ENCODE results near the gene ZNF609. TPM values are rescaled to one million over a fixed set of nuclear protein-coding genes. Genes with fewer than 3 reads are reported as not detected.

The ZNF609 gene
- polyA plus RNA-seq, 1 donor from 2014 or later: 11.8 TPM

GRCh38 chr15:64701051-64701450, 240.7 kb downstream of the ZNF609 start:
- Histone ChIP-seq H3F3A (ENCODE audit: insufficient read depth, low read length, poor library complexity, severe bottlenecking) (peaks cover 5% of the 10 kb centered on the region), H4K20me1 (ENCODE audit: insufficient read depth) (peaks cover 3% of the 10 kb centered on the region), H3K9me3 (ENCODE audit: low read length) (no peaks in the 10 kb centered on the region), H3K79me2 (replicated peaks; ENCODE audit: insufficient read depth, low read length) (peaks cover 68% of the 10 kb centered on the region), H3K27me3 (ENCODE audit: insufficient read depth, low read depth, low read length) (no peaks in the 10 kb centered on the region), H3K36me3 (ENCODE audit: insufficient read depth, low read length) (no peaks in the 10 kb centered on the region), H3K4me3 (ENCODE audit: low read length) (peak overlapping the region; percentile 91), H3K4me2 (ENCODE audit: low read length) (peak overlapping the region; percentile 87), H3K27ac (ENCODE audit: low read length) (peak overlapping the region; percentile 98), H2AFZ (ENCODE audit: low read depth, low read length) (no peak overlapping the region), H3K9me2 (ENCODE audit: insufficient read depth, low read length) (no peaks in the 10 kb centered on the region), H3K9ac (ENCODE audit: low read length) (peak overlapping the region; percentile 97)
- no peak for TF ChIP-seq POLR2AphosphoS5 (IDR thresholded peaks at IDR 0.05)
- no peak for TF ChIP-seq TAF1 (IDR thresholded peaks at IDR 0.05; ENCODE audit: low read depth)
- TF ChIP-seq REST (IDR thresholded peaks at IDR 0.05; ENCODE audit: borderline replicate concordance): no peak
- no peak for TF ChIP-seq SMC3 (conservative IDR thresholded peaks at IDR 0.05; ENCODE audit: poor library complexity)
- no peak for TF ChIP-seq RAD21 (conservative IDR thresholded peaks at IDR 0.05)
- no peak for TF ChIP-seq CTCF (IDR thresholded peaks at IDR 0.05; ENCODE audit: poor library complexity, severe bottlenecking)
- TF ChIP-seq MXI1 (conservative IDR thresholded peaks at IDR 0.05; ENCODE audit: poor library complexity, severe bottlenecking): no peak
- no peak for TF ChIP-seq EP300 (conservative IDR thresholded peaks at IDR 0.05; ENCODE audit: poor library complexity, severe bottlenecking)
- TF ChIP-seq EZH2 (IDR thresholded peaks at IDR 0.05; ENCODE audit: borderline replicate concordance, insufficient read depth, low read length, poor library complexity, severe bottlenecking): no peak

GRCh38 chr15:64701482-64702184, 241.3 kb downstream of the ZNF609 start:
- peaks cover 68% of the 10 kb centered on the region for H3K79me2 ChIP-seq (replicated peaks; ENCODE audit: insufficient read depth, low read length)

More at GRCh38 chr15:64701482-64702184, 241.3 kb downstream of the ZNF609 start:
- H2AFZ ChIP-seq (ENCODE audit: low read depth, low read length): no peak overlapping the region
- H3K9me3 ChIP-seq (ENCODE audit: low read length): no peaks in the 10 kb centered on the region
- H3K9ac ChIP-seq (ENCODE audit: low read length): peak overlapping the region; percentile 97
- no peaks in the 10 kb centered on the region for H3K27me3 ChIP-seq (ENCODE audit: insufficient read depth, low read depth, low read length)
- H3K27ac ChIP-seq (ENCODE audit: low read length): peak overlapping the region; percentile 98
- H3K36me3 ChIP-seq (ENCODE audit: insufficient read depth, low read length): no peaks in the 10 kb centered on the region
- peak overlapping the region; percentile 91 for H3K4me3 ChIP-seq (ENCODE audit: low read length)
- peaks cover 3% of the 10 kb centered on the region for H4K20me1 ChIP-seq (ENCODE audit: insufficient read depth)
- H3K4me2 ChIP-seq (ENCODE audit: low read length): peak overlapping the region; percentile 87
- no peaks in the 10 kb centered on the region for H3K9me2 ChIP-seq (ENCODE audit: insufficient read depth, low read length)
- no peak for TF ChIP-seq RAD21 (conservative IDR thresholded peaks at IDR 0.05)
- no peak for TF ChIP-seq POLR2AphosphoS5 (IDR thresholded peaks at IDR 0.05)
- TF ChIP-seq MXI1 (conservative IDR thresholded peaks at IDR 0.05; ENCODE audit: poor library complexity, severe bottlenecking): no peak
- no peak for TF ChIP-seq EZH2 (IDR thresholded peaks at IDR 0.05; ENCODE audit: borderline replicate concordance, insufficient read depth, low read length, poor library complexity, severe bottlenecking)
- TF ChIP-seq REST (IDR thresholded peaks at IDR 0.05; ENCODE audit: borderline replicate concordance): no peak
- TF ChIP-seq EP300 (conservative IDR thresholded peaks at IDR 0.05; ENCODE audit: poor library complexity, severe bottlenecking): no peak
- no peak for TF ChIP-seq SMC3 (conservative IDR thresholded peaks at IDR 0.05; ENCODE audit: poor library complexity)
- no peak for TF ChIP-seq TAF1 (IDR thresholded peaks at IDR 0.05; ENCODE audit: low read depth)
- no peak for TF ChIP-seq CTCF (IDR thresholded peaks at IDR 0.05; ENCODE audit: poor library complexity, severe bottlenecking)
- H3F3A ChIP-seq (ENCODE audit: insufficient read depth, low read length, poor library complexity, severe bottlenecking): peaks cover 5% of the 10 kb centered on the region

Measured in neural cell (in vitro differentiated cells).